HepG2 (cell line): ENCODE measurements around the gene B3GAT3. TPM values are rescaled to one million over a fixed set of nuclear protein-coding genes. Genes with fewer than 3 reads are reported as not detected.

Experiments used
- AKNA ChIP-seq: sonication (generic); formaldehyde crosslinking; IDR thresholded peaks from 2 replicates; pipeline ENCODE4 v1.4.0; 2020; ENCODE audit warnings: missing genetic modification reagents, borderline replicate concordance
- CBX5 ChIP-seq: sonication (generic); formaldehyde crosslinking; IDR thresholded peaks from 2 replicates; pipeline ENCODE4 v1.4.0; 2020; ENCODE audit warnings: missing genetic modification reagents, borderline replicate concordance
- CENPX ChIP-seq: sonication (generic); formaldehyde crosslinking; IDR thresholded peaks from 2 replicates; pipeline ENCODE4 v1.9.0; 2021; ENCODE audit warnings: mild to moderate bottlenecking, missing genetic modification reagents, moderate library complexity
- ESRRA ChIP-seq: sonication (generic); formaldehyde crosslinking; IDR thresholded peaks from 2 replicates; pipeline ENCODE4 v1.5.1; 2020; ENCODE audit warnings: mild to moderate bottlenecking, low read depth, missing genetic modification reagents
- EZH2 ChIP-seq: conservative IDR thresholded peaks from 2 replicates; pipeline ENCODE4 v1.6.1; 2012; ENCODE audit warnings: mild to moderate bottlenecking, low read depth, low read length, moderate library complexity
- FLYWCH1 ChIP-seq: sonication (generic); formaldehyde crosslinking; IDR thresholded peaks from 2 replicates; pipeline ENCODE4 v1.8.1; 2023; ENCODE audit warnings: mild to moderate bottlenecking, missing genetic modification reagents
- FOXM1 ChIP-seq: sonication (generic); formaldehyde crosslinking; IDR thresholded peaks from 2 replicates; pipeline ENCODE4 v1.5.0; 2020; ENCODE audit warnings: missing genetic modification reagents
- HINFP ChIP-seq: sonication (generic); formaldehyde crosslinking; IDR thresholded peaks from 2 replicates; pipeline ENCODE4 v1.4.0; 2020; ENCODE audit warnings: low read depth, mild to moderate bottlenecking, missing genetic modification reagents
- KLF13 ChIP-seq: sonication (generic); formaldehyde crosslinking; IDR thresholded peaks from 2 replicates; pipeline ENCODE4 v1.4.0; 2020; ENCODE audit warnings: mild to moderate bottlenecking, missing genetic modification reagents
- MEIS1 ChIP-seq: sonication (generic); formaldehyde crosslinking; IDR thresholded peaks from 2 replicates; pipeline ENCODE4 v1.9.0; 2021; ENCODE audit warnings: mild to moderate bottlenecking, missing genetic modification reagents, moderate library complexity, borderline replicate concordance
- MTA1 ChIP-seq: sonication (generic); formaldehyde crosslinking; IDR thresholded peaks from 2 replicates; pipeline ENCODE4 v1.4.0; 2020; ENCODE audit warnings: missing genetic modification reagents, mild to moderate bottlenecking, borderline replicate concordance
- NFRKB ChIP-seq: fragments of 450-650 bp; IDR thresholded peaks from 2 replicates; pipeline ENCODE4 v1.6.1; 2017
- NKX3-1 ChIP-seq: sonication (generic); formaldehyde crosslinking; IDR thresholded peaks from 2 replicates; pipeline ENCODE4 v1.5.0; 2020; ENCODE audit warnings: missing genetic modification reagents
- PLRG1 ChIP-seq: fragments of 450-650 bp; conservative IDR thresholded peaks from 2 replicates; pipeline ENCODE4 v1.6.1; 2016
- PREB ChIP-seq: sonication (generic); formaldehyde crosslinking; IDR thresholded peaks from 2 replicates; pipeline ENCODE4 v1.4.0; 2020; ENCODE audit warnings: missing genetic modification reagents
- RFX5 ChIP-seq: IDR thresholded peaks from 2 replicates; pipeline ENCODE4 v1.6.1; 2011; ENCODE audit warnings: low read depth, low read length, improper control_type of control experiment
- SKI ChIP-seq: fragments of 450-650 bp; IDR thresholded peaks from one replicate; pipeline ENCODE4 v1.6.1; 2018; ENCODE audit warnings: mild to moderate bottlenecking; ENCODE audit not compliant: partially characterized antibody
- SNAPC2 ChIP-seq: sonication (generic); formaldehyde crosslinking; IDR thresholded peaks from 2 replicates; pipeline ENCODE4 v1.8.1; 2022; ENCODE audit warnings: mild to moderate bottlenecking, missing genetic modification reagents
- TAF1 ChIP-seq: sonication (generic); formaldehyde crosslinking; IDR thresholded peaks from 2 replicates; pipeline ENCODE4 v1.4.0; 2020; ENCODE audit warnings: missing genetic modification reagents
- TEAD3 ChIP-seq: optimal IDR thresholded peaks from 2 replicates; pipeline ENCODE3; 2016; ENCODE audit warnings: borderline replicate concordance
- ZNF232 ChIP-seq: sonication (generic); formaldehyde crosslinking; IDR thresholded peaks from 2 replicates; pipeline ENCODE4 v1.4.0; 2020; ENCODE audit warnings: missing genetic modification reagents, borderline replicate concordance
- ZNF562 ChIP-seq: sonication (generic); formaldehyde crosslinking; IDR thresholded peaks from 2 replicates; pipeline ENCODE4 v1.8.0; 2022; ENCODE audit warnings: missing genetic modification reagents, borderline replicate concordance
- ZNF724P ChIP-seq: sonication (generic); formaldehyde crosslinking; IDR thresholded peaks from 2 replicates; pipeline ENCODE4 v1.8.0; 2022; ENCODE audit warnings: missing genetic modification reagents, borderline replicate concordance
- ZNF749 ChIP-seq: sonication (generic); formaldehyde crosslinking; IDR thresholded peaks from 2 replicates; pipeline ENCODE4 v1.8.0; 2022; ENCODE audit warnings: mild to moderate bottlenecking, missing genetic modification reagents, moderate library complexity, borderline replicate concordance
- polyA plus RNA-seq, 8 experiments: library from polyadenylated mRNA; depleted of rRNA in 3 of 8; stranded (reverse) in 7 of 8; unstranded in 1 of 8; fragments of >200 nt; fragmentation: Illumina TruSeq in 4 of 8; extraction: Trizol in 4 of 8; gene quantifications; 2 replicates each; pipeline versions ENCODE4 v1.2.1 to v1.2.3, GENCODE V29; 2011 to 2016; ENCODE audit warnings: low read depth in 4 of 8, missing spikeins in 1 of 8, mixed read lengths in 1 of 8; ENCODE audit not compliant: insufficient read depth in 1 of 8
- total RNA-seq, 5 experiments: library from RNA; depleted of rRNA; stranded (reverse); fragments of >200 nt; fragmentation: Illumina TruSeq; extraction: Trizol; gene quantifications; 2 replicates each; pipeline ENCODE4 v1.2.3, GENCODE V29; 2016; ENCODE audit warnings: low read depth in 1 of 5

The B3GAT3 gene
- total and polyA plus RNA-seq, 2 of the 13 experiments (the other 11 are each of a cell fraction or from before 2014, with no cell fraction given), result 21.3 to 26.1 TPM

GRCh38 chr11:62621567-62622470 lies at the start of gene B3GAT3 (continued):
- TF ChIP-seq MEIS1 (CRISPR knock-in tag) (no peak), ZNF749 (CRISPR knock-in tag) (peak; percentile 86), NKX3-1 (CRISPR knock-in tag) (no peak), KLF13 (CRISPR knock-in tag) (no peak), ZNF232 (CRISPR knock-in tag) (peak; percentile 88), FLYWCH1 (CRISPR knock-in tag) (no peak), RFX5 (peak; percentile 81), ZNF562 (CRISPR knock-in tag) (no peak), FOXM1 (no peak), CENPX (CRISPR knock-in tag) (no peak), SKI (no peak), EZH2 (no peak), HINFP (no peak), AKNA (no peak), PLRG1 (no peak), CBX5 (peak; percentile 81; the same call in 1 of the 2 replicates), TEAD3 (CRISPR knock-in tag) (peak; percentile 91), TAF1 (peak; percentile 62), ZNF724P (CRISPR knock-in tag) (no peak; the same call in 1 of the 2 replicates), PREB (0 out of 2 replicates have a peak, but pooled peaks have one; percentile 19), ESRRA (CRISPR knock-in tag) (no peak; the same call in 1 of the 2 replicates), SNAPC2 (CRISPR knock-in tag) (0 out of 2 replicates have a peak, but pooled peaks have one; percentile 41), NFRKB (no peak), MTA1 (CRISPR knock-in tag) (no peak)
